GM12801 (cell line): ENCODE data around the gene BNIP3.

Experiments used
- CTCF ChIP-seq: IDR thresholded peaks from one replicate; pipeline ENCODE4 v1.5.1; 2011; ENCODE audit warnings: control low read depth; ENCODE audit not compliant: insufficient read length; ENCODE audit errors: extremely low read depth

BNIP3 gene

GRCh38 chr10:131981429-131982184 is at the start of gene BNIP3:
TSS of gene BNIP3 (minus strand) at chr10:131981923. CDS start at chr10:131981806, 117 bp downstream.
- no peak for TF ChIP-seq CTCF

- no peak for TF ChIP-seq CTCF
These were observed 49.3 kb upstream of the BNIP3 start for GRCh38 chr10:132030898-132031463.

GRCh38 chr10:132028706-132029105 is 47.0 kb upstream of the BNIP3 start:
- TF ChIP-seq CTCF: no peak

GRCh38 chr10:132027423-132027983 is 45.8 kb upstream of the BNIP3 start:
- no peak for TF ChIP-seq CTCF

GRCh38 chr10:132023092-132023811 is 41.5 kb upstream of the BNIP3 start:
- no peak for TF ChIP-seq CTCF

- no peak for TF ChIP-seq CTCF
These were observed 40.5 kb upstream of the BNIP3 start for GRCh38 chr10:132022241-132022640.

GRCh38 chr10:132021504-132022143 is 39.9 kb upstream of the BNIP3 start:
- no peak for TF ChIP-seq CTCF
